HG02623 (cell line): ENCODE data around the gene MOSMO.
"Not testable (repeated sequence)": the region's sequence is repeated elsewhere in the genome, so short reads cannot be mapped to it uniquely, and the experiment has no call there.

ENCODE experiments used
- ATAC-seq: cut with Tn5 transposase; IDR thresholded peaks from one replicate; pipeline ENCODE4 v1.9.1; 2021; ENCODE audit warnings: moderate library complexity; ENCODE audit not compliant: unreplicated experiment

The MOSMO gene

GRCh38 chr16:22035153-22035552 lies 27.2 kb downstream of the MOSMO start:
- no peak for ATAC-seq

DNA sequence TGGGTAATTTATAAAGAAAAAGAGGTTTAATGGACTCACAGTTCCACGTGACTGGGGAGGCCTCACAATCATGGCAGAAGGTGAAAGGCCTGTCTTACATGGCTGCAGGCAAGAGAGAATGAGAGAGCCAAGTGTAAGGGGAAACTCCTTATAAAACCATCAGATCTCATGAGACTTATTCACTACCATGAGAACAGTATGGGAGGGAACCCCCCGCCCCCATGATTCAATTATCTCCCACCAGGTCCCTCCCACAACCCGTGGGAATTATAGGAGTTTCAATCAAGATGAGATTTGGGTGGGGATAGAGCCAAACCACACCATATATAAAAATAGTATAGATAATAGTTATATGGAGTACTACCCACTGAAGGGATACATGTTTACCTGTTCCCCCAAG lies 36.0 kb downstream of the MOSMO start:
- not testable (repeated sequence) for ATAC-seq

GRCh38 chr16:22045888-22046287 lies 38.0 kb downstream of the MOSMO start:
- not testable (repeated sequence) for ATAC-seq

- no peak for ATAC-seq
These were observed 43.1 kb downstream of the MOSMO start for GRCh38 chr16:22050963-22051362.

- no peak for ATAC-seq
These were observed 45.1 kb downstream of the MOSMO start for GRCh38 chr16:22052980-22053379.

GRCh38 chr16:22053921-22054341 lies 46.0 kb downstream of the MOSMO start:
- ATAC-seq: no peak

GRCh38 chr16:22054847-22055590 lies 47.1 kb downstream of the MOSMO start:
- no peak for ATAC-seq

- ATAC-seq: no peak
These were observed 48.0 kb downstream of the MOSMO start for GRCh38 chr16:22055881-22056280.

DNA sequence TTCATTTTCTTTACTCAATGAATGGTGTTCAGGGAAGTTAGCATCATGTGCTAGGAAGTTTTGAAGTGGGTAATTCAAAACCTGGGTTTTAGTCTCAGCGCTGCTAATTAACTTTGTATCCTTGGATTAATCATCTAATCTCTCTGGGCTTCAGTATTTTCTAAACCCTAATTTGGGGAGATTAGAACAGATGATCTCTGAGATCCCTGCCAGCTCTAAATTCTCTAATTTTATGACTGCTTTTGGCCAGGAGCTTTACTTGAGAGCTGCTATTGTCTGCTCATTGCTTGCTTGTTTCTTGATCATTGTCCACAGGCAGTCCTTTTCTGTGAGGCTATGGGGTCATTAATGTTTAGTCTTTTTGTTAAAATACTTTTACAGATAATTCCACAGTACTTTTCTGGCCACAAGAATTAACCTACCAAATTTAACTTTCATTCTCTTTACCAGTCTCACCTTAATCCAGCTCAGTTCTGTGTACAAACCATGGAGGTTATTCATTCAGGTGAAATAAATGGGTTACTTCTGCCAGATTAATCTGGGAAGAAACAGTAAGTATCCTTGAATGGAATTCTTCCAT lies 56.1 kb downstream of the MOSMO start:
- ATAC-seq: no peak

DNA sequence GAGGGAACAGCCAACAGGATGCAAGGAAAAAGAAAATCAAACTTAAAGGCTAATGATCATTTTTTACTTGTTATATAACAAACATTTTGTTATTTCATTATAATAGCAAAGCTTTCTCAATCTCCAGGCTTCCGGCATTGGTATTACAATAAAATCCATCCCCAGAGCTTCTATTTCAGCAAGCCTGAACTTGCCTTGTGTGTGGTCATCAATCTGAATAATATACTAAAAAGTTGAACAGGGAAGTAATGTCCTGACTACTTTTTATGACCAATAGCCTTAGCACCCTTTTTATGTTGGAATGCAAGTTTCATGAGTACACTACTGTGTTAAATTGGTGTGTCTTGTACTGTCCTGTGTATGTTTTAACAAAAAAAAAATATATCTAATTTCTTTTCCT lies 57.3 kb downstream of the MOSMO start:
- no peak for ATAC-seq

- no peak for ATAC-seq
These were observed 62.7 kb downstream of the MOSMO start for GRCh38 chr16:22070361-22071330.

DNA sequence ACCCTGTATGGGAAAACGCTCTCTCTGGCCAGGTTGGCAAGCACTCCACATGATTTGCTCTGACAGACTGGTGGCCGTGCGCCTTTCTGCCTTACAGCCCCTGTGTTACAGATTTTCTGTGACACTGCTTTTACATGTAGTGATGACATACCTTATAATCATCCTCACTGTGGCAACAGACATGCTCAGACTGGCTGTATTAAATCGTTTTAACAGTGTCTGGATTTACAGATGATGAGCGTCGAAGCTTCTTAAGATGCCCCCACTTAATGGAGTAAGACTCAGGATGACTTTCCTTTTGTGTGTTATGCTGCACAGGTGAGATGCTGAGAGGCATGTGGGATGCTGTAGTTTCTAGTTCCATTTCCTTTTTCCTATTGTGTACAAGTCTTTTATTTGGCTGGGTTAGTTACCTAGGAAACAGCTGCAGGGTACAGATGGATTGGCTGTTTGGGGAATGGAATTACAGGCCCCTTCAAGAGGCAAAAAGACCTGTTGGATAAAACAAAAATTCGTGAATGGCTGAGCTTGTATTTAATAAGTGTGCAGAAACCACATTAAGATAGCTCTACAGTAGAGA lies 63.5 kb downstream of the MOSMO start:
- no peak for ATAC-seq

- no peak for ATAC-seq
These were observed 65.4 kb downstream of the MOSMO start for GRCh38 chr16:22073350-22073749.

- ATAC-seq: no peak
These were observed 67.3 kb downstream of the MOSMO start for GRCh38 chr16:22075043-22075757.

DNA sequence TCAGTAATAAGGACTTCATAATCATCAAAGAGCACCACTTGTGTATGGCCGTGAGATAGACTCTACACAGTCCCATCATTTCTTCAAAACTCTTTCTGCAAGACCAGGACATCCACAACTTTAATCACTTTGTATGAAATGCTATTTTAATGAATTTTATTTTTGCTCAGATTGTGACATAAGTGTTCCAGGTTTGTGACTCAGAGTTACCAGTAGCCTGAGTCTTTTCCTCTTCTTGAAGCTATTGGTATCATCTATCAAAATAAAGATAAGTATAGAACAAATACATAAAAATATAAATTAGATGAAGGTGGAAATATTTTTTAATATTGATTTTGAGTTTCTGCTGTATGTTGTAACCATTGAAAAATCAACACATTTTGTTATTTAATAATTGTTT lies 67.9 kb downstream of the MOSMO start:
- ATAC-seq: no peak

- no peak for ATAC-seq
These were observed 69.9 kb downstream of the MOSMO start for GRCh38 chr16:22077700-22078313.

DNA sequence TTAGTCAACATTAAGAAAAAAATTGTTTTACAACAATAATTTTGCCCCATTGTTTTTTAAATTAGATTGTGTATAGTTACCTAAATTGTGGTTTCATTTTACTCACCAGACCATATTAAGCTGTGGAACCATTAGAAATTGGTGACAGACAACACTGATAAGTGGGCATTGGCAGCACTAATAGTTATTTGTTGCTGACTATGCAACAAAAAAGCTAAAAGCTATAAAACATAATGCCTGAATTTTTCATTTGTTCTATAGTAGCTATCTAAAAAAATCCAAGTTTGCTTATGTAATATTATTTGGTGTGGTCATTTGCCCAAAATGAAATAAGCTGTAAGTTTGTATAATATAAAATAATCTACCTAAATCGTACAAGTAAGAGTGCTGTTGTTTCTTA lies 70.7 kb downstream of the MOSMO start:
- ATAC-seq: no peak

DNA sequence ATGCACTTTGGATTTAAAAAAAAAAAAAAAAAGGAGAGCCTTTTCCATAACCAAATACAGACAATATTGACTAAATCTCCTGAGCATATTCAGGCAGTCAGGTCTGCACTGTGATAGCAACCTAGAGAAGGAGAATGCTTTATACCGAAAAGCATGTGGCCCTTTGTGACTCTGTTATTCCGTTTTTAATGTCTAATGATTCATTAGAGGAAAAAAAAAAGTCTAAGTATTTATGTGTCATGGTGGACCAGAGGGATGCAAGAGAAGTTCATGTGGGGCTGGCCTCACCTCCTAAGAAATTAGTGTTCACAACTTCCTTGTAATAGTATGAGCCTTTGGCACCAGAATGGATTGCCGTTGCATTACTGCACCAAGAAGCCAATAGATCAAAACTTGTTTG lies 73.1 kb downstream of the MOSMO start:
- ATAC-seq: no peak

- no peak for ATAC-seq
These were observed 78.5 kb downstream of the MOSMO start for GRCh38 chr16:22086440-22086839.

DNA sequence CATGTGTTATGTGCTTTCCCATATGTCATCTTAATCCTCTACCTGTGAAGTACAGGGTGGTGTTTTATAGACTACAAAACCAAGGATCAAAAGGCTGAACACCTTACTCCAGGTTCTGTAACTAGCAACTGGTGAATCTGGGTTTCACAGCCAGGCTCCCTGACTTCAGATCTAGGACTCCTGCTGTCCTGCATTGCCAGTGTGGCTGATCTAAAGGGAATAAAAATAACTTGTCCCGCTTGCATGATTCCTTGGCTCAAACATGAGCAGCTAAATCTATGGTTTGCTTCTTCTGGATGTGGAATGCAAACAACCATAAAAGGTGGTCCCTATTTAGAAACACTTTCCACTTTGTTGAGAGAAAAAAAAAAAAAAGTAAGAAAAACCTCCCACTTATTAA lies 80.7 kb downstream of the MOSMO start:
- ATAC-seq: no peak
